ENCODE measurements around the gene GDF9. TPM values are rescaled to one million over a fixed set of nuclear protein-coding genes. Genes with fewer than 3 reads are reported as not detected.

GDF9 gene
- total RNA-seq, 1 experiment from 2014 or later = 0.42 TPM

DNA sequence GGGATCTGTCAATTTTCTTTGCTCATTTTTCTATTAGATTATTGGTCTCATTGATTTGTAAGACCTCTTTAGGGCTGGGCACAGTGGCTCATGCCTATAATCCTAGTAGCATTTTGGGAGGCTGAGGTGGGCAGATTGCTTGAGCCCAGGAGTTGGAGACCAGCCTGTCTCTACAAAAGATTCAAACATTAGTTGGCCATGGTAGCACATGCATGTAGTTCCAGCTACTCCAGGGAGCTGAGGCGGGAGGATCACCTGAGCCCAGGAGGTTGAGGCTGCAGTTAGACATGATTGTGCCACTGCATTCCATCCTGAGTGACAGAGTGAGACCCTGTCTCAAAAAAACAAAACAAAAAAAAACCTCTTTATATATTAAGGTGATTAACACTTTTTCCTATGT is 29.4 kb downstream of the GDF9 start (continued):
- TF ChIP-seq ARID4B (CRISPR knock-in tag; IDR thresholded peaks at IDR 0.05; ENCODE audit: borderline replicate concordance) = no peak

GRCh38 chr5:132834057-132834456 is 32.2 kb downstream of the GDF9 start:
- Mint-ChIP-seq H3K36me3 (no peaks in the 10 kb centered on the region), H3K9me3 (no peaks in the 10 kb centered on the region), H3K27ac (no peak overlapping the region), H3K4me3 (no peak overlapping the region), H3K27me3 (ENCODE audit: low read depth) (peaks cover 41% of the 10 kb centered on the region), H3K4me1 (peaks cover 6% of the 10 kb centered on the region)
- no peak for ATAC-seq
- TF ChIP-seq ZNF138 (CRISPR knock-in tag; conservative IDR thresholded peaks at IDR 0.05) = no peak
- no peak for TF ChIP-seq FOXK1 (CRISPR knock-in tag; IDR thresholded peaks at IDR 0.05)
- no peak for TF ChIP-seq SP1 (CRISPR knock-in tag; conservative IDR thresholded peaks at IDR 0.05)
- TF ChIP-seq, protein P1, sequence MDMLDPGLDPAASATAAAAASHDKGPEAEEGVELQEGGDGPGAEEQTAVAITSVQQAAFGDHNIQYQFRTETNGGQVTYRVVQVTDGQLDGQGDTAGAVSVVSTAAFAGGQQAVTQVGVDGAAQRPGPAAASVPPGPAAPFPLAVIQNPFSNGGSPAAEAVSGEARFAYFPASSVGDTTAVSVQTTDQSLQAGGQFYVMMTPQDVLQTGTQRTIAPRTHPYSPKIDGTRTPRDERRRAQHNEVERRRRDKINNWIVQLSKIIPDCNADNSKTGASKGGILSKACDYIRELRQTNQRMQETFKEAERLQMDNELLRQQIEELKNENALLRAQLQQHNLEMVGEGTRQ (CRISPR knock-in tag; IDR thresholded peaks at IDR 0.05) = no peak
- TF ChIP-seq SOX15 (CRISPR knock-in tag; IDR thresholded peaks at IDR 0.05) = no peak
- TF ChIP-seq ELF4 (CRISPR knock-in tag; IDR thresholded peaks at IDR 0.05; ENCODE audit: low read depth) = no peak
- no peak for DNase-seq (ENCODE audit: low spot score)
- POLR2A ChIA-PET = no interaction called here
- CTCF ChIA-PET = interaction anchor here (1.2 to 1.7 kb wide), 4 partner anchors 11 to 308 kb away, joined by 3 to 6 read pairs (median 4); no protein-coding TSS in a partner anchor

- DNase-seq (ENCODE audit: low spot score) (no peak), ATAC-seq (no peak)
- ChIA-PET POLR2A (no interaction called here), CTCF (no interaction called here)
- H3K27me3 Mint-ChIP-seq (ENCODE audit: low read depth) = peaks cover 55% of the 10 kb centered on the region
- no peaks in the 10 kb centered on the region for H3K9me3 Mint-ChIP-seq
- no peak overlapping the region for H3K4me3 Mint-ChIP-seq
- no peak overlapping the region for H3K27ac Mint-ChIP-seq
- no peaks in the 10 kb centered on the region for H3K36me3 Mint-ChIP-seq
- peaks cover 6% of the 10 kb centered on the region for H3K4me1 Mint-ChIP-seq
- no peak for TF ChIP-seq ZNF532 (CRISPR knock-in tag; IDR thresholded peaks at IDR 0.05; ENCODE audit: borderline replicate concordance)
- TF ChIP-seq PREB (CRISPR knock-in tag; IDR thresholded peaks at IDR 0.05; ENCODE audit: borderline replicate concordance) = no peak
- TF ChIP-seq ELF4 (CRISPR knock-in tag; IDR thresholded peaks at IDR 0.05; ENCODE audit: low read depth) = no peak
- TF ChIP-seq NFATC4 (CRISPR knock-in tag; IDR thresholded peaks at IDR 0.05) = no peak
- TF ChIP-seq KAT7 (CRISPR knock-in tag; IDR thresholded peaks at IDR 0.05; ENCODE audit: borderline replicate concordance) = no peak
- TF ChIP-seq ATF1 (CRISPR knock-in tag; IDR thresholded peaks at IDR 0.05) = no peak
- TF ChIP-seq NR2C2 (CRISPR knock-in tag; IDR thresholded peaks at IDR 0.05) = no peak
- TF ChIP-seq, protein P2, sequence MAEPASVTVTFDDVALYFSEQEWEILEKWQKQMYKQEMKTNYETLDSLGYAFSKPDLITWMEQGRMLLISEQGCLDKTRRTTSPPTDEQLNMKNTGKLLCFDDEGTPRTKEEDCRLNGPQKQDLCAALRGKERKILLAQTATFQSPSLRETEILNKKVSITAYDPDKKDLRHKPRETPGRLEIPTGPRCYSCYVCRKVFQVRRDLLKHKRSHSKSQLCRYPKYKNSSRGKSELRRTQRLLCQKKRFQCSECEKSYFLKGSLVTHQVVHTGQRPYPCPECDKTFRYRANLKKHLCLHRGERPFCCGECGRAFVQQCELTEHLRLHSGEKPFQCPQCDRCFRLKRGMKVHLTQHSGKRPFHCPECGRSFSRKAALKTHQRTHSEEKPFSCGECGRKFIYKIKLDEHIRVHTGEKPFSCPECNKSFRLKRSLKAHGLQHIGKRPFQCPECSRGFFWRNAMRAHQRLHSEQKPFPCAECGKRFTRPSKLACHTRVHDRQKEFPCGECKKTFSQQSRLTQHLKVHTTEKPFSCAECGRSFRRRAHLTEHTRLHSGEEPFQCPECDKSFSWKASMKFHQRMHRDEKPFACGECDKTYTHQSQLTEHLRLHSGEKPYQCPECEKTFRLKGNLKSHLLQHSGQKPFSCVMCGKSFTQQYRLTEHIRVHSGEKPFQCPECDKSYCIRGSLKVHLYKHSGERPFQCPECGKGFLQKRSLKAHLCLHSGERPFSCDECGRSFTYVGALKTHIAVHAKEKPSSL (CRISPR knock-in tag; conservative IDR thresholded peaks at IDR 0.05) = no peak
- no peak for TF ChIP-seq ZNF671 (CRISPR knock-in tag; IDR thresholded peaks at IDR 0.05)
- no peak for TF ChIP-seq CREM (CRISPR knock-in tag; IDR thresholded peaks at IDR 0.05)
- TF ChIP-seq E2F1 (CRISPR knock-in tag; IDR thresholded peaks at IDR 0.05) = no peak
- no peak for TF ChIP-seq ZNF219 (CRISPR knock-in tag; IDR thresholded peaks at IDR 0.05; ENCODE audit: borderline replicate concordance)
- TF ChIP-seq CBFB (CRISPR knock-in tag; IDR thresholded peaks at IDR 0.05; ENCODE audit: low read depth) = no peak
Observed at GRCh38 chr5:132832612-132833011, 33.7 kb downstream of the GDF9 start.
